GM12878 (cell line): ENCODE results near the gene CLDN7. TPM values are rescaled to one million over a fixed set of nuclear protein-coding genes. Genes with fewer than 3 reads are reported as not detected.

Experiments used
- BCL3 ChIP-seq: IDR thresholded peaks from 2 replicates; pipeline ENCODE4 v1.6.1; 2011; ENCODE audit warnings: borderline replicate concordance, low read depth, mild to moderate bottlenecking, moderate library complexity, low read length; ENCODE audit not compliant: insufficient read depth, poor library complexity, severe bottlenecking
- CHD2 ChIP-seq: IDR thresholded peaks from 2 replicates; pipeline ENCODE4 v1.6.1; 2011; ENCODE audit warnings: low read depth, low read length, improper control_type of control experiment, borderline replicate concordance
- CREB1 ChIP-seq: IDR thresholded peaks from 2 replicates; pipeline ENCODE4 v1.6.1; 2012; ENCODE audit warnings: low read depth, mild to moderate bottlenecking, inconsistent platforms
- GATAD2B ChIP-seq: fragments of 450-650 bp; conservative IDR thresholded peaks from 2 replicates; pipeline ENCODE4 v1.6.1; 2017; ENCODE audit warnings: low read depth, mild to moderate bottlenecking, moderate library complexity
- LARP7 ChIP-seq: fragments of 450-650 bp; IDR thresholded peaks from 2 replicates; pipeline ENCODE4 v1.6.1; 2017; ENCODE audit warnings: mild to moderate bottlenecking
- NKRF ChIP-seq: fragments of 450-650 bp; conservative IDR thresholded peaks from 2 replicates; pipeline ENCODE4 v1.6.1; 2017; ENCODE audit warnings: mild to moderate bottlenecking, moderate library complexity
- POLR2A ChIP-seq: IDR thresholded peaks from 2 replicates; pipeline ENCODE4 v1.6.1; 2011; ENCODE audit warnings: low read depth, mild to moderate bottlenecking, low read length
- TCF12 ChIP-seq: IDR thresholded peaks from 2 replicates; pipeline ENCODE4 v1.6.1; 2011; ENCODE audit warnings: low read depth, mild to moderate bottlenecking, low read length
- ZNF217 ChIP-seq: fragments of 450-650 bp; IDR thresholded peaks from 2 replicates; pipeline ENCODE4 v1.6.1; 2017; ENCODE audit warnings: antibody characterized with exemption, mild to moderate bottlenecking
- ZNF24 ChIP-seq: fragments of 450-650 bp; IDR thresholded peaks from 2 replicates; pipeline ENCODE4 v1.6.1; 2017; ENCODE audit warnings: antibody characterized with exemption, mild to moderate bottlenecking
- ZNF687 ChIP-seq: fragments of 450-650 bp; IDR thresholded peaks from 2 replicates; pipeline ENCODE4 v1.6.1; 2017; ENCODE audit warnings: mild to moderate bottlenecking, moderate library complexity
- polyA plus RNA-seq, 11 experiments: library from polyadenylated mRNA; depleted of rRNA in 4 of 11; unstranded in 6 of 11; stranded (reverse) in 5 of 11; fragments of >200 nt; fragmentation: Nextera tagmentation in 4 of 11; fragmentation: Illumina TruSeq in 1 of 11; extraction: Ambion mirVana in 4 of 11; extraction: Trizol in 1 of 11; gene quantifications; 1 replicate in 1 of 11; 2 replicates in 10 of 11; pipeline versions ENCODE4 v1.2.1 to v1.2.3, GENCODE V29; 2011 to 2016; ENCODE audit warnings: inconsistent platforms in 2 of 11, missing spikeins in 2 of 11, low read depth in 1 of 11
- total RNA-seq, 4 experiments: library from RNA; depleted of rRNA in 3 of 4; stranded (reverse); fragments of >200 nt in 3 of 4; fragmentation: Illumina TruSeq in 1 of 4; extraction: Trizol in 1 of 4; gene quantifications; 2 replicates each; pipeline versions ENCODE4 v1.2.1 to v1.2.3, GENCODE V29; 2013 to 2021
- TF ChIP-seq, protein P1 (sequence below): fragments of 450-650 bp; IDR thresholded peaks from 2 replicates; pipeline ENCODE4 v1.6.1; 2017; ENCODE audit warnings: mild to moderate bottlenecking, moderate library complexity
- TF ChIP-seq, protein P2 (sequence below): IDR thresholded peaks from 2 replicates; pipeline ENCODE4 v1.6.1; 2011; ENCODE audit warnings: low read depth, mild to moderate bottlenecking, low read length, moderate library complexity, borderline replicate concordance; ENCODE audit errors: extremely low read depth

The CLDN7 gene
- total and polyA plus RNA-seq, 10 of the 15 experiments (the other 5 are each of a cell fraction or from before 2014, with no cell fraction given) = 0.19 to 1.3 (median 0.36) TPM; not detected in 5

DNA sequence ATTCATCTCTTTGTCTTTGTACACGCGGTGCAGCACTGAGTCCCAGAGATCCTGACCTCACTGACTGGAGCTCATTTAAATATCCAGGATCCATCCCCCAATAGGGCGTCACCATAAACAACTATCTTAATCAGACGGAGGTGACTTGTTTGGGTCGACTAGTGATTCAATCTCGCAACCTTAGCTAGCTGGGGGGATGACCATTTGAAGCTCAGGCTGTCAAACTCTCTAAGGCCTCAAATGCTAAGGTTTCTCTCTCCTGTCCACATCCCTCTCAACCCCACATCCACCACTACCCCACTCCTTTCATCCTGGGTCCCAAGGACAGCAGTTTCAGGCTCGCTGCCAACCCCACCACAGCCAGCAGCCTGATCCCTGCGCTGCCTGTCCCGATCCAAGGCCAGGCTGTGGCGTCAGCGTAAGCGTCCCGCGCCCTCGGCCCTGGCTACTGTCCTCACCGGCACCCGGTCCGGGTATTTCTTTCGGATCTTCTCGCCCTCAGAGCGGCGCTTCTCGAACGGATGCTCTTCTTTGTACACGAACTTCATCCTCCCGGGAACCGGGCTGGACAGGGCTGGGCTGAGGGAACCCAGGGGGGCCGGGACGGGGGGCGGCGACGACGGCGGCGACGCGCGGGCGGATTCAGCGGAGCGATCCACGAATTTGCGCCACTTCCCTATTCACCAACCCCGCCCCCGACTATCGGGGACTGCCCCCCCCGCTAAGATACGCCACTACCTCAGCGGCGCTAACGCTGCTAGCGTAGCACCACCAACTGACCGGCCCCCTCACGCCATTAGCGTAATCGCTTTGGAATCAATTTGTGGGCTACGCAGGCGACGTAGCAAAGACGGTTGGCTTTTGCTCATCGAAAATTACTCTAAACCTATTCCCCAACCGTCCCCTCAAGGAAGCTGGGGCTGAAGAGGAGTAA lies 20.2 kb downstream of the CLDN7 start, which contains the start of gene GABARAP (continued):
- TF ChIP-seq LARP7 (peak; percentile 81), ZNF217 (peak; percentile 97), CHD2 (peak; percentile 85), CREB1 (peak; percentile 74; the same call in 1 of the 2 replicates), GATAD2B (peak; percentile 71; the same call in 1 of the 2 replicates), ZNF24 (peak; percentile 66), BCL3 (peak; percentile 63), ZNF687 (0 out of 2 replicates have a peak, but pooled peaks have one; percentile 35), NKRF (peak; percentile 90), TCF12 (0 out of 2 replicates have a peak, but pooled peaks have one; percentile 17), POLR2A (peak; percentile 53)
- TF ChIP-seq, protein P1, sequence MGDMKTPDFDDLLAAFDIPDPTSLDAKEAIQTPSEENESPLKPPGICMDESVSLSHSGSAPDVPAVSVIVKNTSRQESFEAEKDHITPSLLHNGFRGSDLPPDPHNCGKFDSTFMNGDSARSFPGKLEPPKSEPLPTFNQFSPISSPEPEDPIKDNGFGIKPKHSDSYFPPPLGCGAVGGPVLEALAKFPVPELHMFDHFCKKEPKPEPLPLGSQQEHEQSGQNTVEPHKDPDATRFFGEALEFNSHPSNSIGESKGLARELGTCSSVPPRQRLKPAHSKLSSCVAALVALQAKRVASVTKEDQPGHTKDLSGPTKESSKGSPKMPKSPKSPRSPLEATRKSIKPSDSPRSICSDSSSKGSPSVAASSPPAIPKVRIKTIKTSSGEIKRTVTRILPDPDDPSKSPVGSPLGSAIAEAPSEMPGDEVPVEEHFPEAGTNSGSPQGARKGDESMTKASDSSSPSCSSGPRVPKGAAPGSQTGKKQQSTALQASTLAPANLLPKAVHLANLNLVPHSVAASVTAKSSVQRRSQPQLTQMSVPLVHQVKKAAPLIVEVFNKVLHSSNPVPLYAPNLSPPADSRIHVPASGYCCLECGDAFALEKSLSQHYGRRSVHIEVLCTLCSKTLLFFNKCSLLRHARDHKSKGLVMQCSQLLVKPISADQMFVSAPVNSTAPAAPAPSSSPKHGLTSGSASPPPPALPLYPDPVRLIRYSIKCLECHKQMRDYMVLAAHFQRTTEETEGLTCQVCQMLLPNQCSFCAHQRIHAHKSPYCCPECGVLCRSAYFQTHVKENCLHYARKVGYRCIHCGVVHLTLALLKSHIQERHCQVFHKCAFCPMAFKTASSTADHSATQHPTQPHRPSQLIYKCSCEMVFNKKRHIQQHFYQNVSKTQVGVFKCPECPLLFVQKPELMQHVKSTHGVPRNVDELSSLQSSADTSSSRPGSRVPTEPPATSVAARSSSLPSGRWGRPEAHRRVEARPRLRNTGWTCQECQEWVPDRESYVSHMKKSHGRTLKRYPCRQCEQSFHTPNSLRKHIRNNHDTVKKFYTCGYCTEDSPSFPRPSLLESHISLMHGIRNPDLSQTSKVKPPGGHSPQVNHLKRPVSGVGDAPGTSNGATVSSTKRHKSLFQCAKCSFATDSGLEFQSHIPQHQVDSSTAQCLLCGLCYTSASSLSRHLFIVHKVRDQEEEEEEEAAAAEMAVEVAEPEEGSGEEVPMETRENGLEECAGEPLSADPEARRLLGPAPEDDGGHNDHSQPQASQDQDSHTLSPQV = no peak
- TF ChIP-seq, protein P2, sequence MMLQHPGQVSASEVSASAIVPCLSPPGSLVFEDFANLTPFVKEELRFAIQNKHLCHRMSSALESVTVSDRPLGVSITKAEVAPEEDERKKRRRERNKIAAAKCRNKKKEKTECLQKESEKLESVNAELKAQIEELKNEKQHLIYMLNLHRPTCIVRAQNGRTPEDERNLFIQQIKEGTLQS = 0 out of 2 replicates have a peak, but pooled peaks have one; percentile 22
